Measurements from ENCODE around the gene PTPRN2. TPM values are rescaled to one million over a fixed set of nuclear protein-coding genes. Genes with fewer than 3 reads are reported as not detected.

The PTPRN2 gene
- total and polyA plus RNA-seq, 2 of the 8 experiments (the other 6 are each of a cell fraction or from before 2014, with no cell fraction given): 2.6 to 4.5 TPM

GRCh38 chr7:158486919-158487318, 100.7 kb downstream of the PTPRN2 start (continued):
- no peak for TF ChIP-seq ASH2L (IDR thresholded peaks at IDR 0.05; ENCODE audit: low read length)

Data from H1 (cell line).